Tibial artery (tissue), 4 donors: ENCODE results near the gene CTRB2.

Experiments
- DNase-seq, 2 donors: peaks; one replicate each; pipeline ENCODE4 v3.0.0-alpha.2; 2019
- H3K27ac ChIP-seq, 2 donors: fragments of 200-600 bp; sonication (generic) in 1 of 2; 1 replicate in 1 of 2; 2 replicates in 1 of 2; pipeline ENCODE4 v1.5.1; 2018 to 2019; ENCODE audit warnings: mild to moderate bottlenecking in 1 of 2
- H3K27me3 ChIP-seq, 2 donors: fragments of 200-600 bp; sonication (generic) in 1 of 2; one replicate each; pipeline versions ENCODE4 v1.5.1 to v1.6.0; 2016 to 2019
- H3K36me3 ChIP-seq, 3 donors: fragments of 200-600 bp; sonication (generic) in 2 of 3; one replicate each; pipeline ENCODE4 v1.5.1; 2016 to 2019; ENCODE audit warnings: mild to moderate bottlenecking in 2 of 3
- H3K4me1 ChIP-seq, 4 donors: fragments of 200-600 bp; sonication (generic) in 2 of 4; 1 replicate in 3 of 4; 2 replicates in 1 of 4; pipeline ENCODE4 v1.5.1; 2016 to 2019
- H3K4me3 ChIP-seq, 2 donors: fragments of 200-600 bp; sonication (generic) in 1 of 2; 1 replicate in 1 of 2; 2 replicates in 1 of 2; pipeline ENCODE4 v1.5.1; 2018 to 2019; ENCODE audit warnings: mild to moderate bottlenecking in 2 of 2
- H3K9me3 ChIP-seq, 3 donors: fragments of 200-600 bp; sonication (generic) in 1 of 3; one replicate each; pipeline ENCODE4 v1.5.1; 2016 to 2019
- CTCF ChIP-seq, 2 experiments: fragments of 200-600 bp in 1 of 2; fragments of 450-650 bp in 1 of 2; IDR thresholded peaks; one replicate each; pipeline ENCODE4 v1.5.1; 2017 to 2019; ENCODE audit warnings: antibody characterized with exemption in 2 of 2, mild to moderate bottlenecking in 1 of 2, moderate library complexity in 1 of 2
- intact Hi-C: fragments of 100-400 bp; cut with DNase I; formaldehyde crosslinking; loops from one replicate; pipeline ENCODE4 v1.15.0; 2023; ENCODE audit warnings: low total_unique reads

The CTRB2 gene

DNA sequence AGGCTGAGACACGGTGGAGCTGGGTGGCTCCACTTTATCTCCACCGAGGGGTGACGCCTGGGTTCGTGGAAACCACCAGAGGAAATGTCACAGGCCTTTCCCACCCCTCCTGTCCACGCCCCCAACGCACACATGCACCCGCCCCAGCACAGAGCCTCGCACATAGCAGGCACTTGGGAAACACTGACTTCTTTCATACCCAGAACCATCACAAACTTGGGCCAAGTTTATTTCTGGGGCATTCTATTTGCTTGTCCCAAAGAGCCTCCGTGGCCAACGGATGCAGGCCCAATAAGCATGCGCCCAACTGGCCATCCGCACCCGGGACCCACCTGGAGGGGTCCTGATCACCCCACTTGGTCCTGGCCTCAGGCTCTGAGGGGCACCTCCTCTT lies 41.2 kb upstream of the CTRB2 start:
- DNase-seq: peak in 1 of 2 donors; percentile 84
- peak overlapping the region; percentile 66 to 95 for H3K4me3 ChIP-seq
- H3K4me1 ChIP-seq: peaks cover 6 to 90% (median 85%) of the 10 kb centered on the region in 4 donors
- no peak for TF ChIP-seq CTCF (IDR thresholded peaks at IDR 0.05)
- no peaks in the 10 kb centered on the region for H3K9me3 ChIP-seq
- peaks cover 0 to under 1% (median 0%) of the 10 kb centered on the region in 3 donors for H3K36me3 ChIP-seq
- intact Hi-C loops: no loop called here
- H3K27ac ChIP-seq: peak overlapping the region; percentile 93 to 99
- no peaks in the 10 kb centered on the region for H3K27me3 ChIP-seq

DNA sequence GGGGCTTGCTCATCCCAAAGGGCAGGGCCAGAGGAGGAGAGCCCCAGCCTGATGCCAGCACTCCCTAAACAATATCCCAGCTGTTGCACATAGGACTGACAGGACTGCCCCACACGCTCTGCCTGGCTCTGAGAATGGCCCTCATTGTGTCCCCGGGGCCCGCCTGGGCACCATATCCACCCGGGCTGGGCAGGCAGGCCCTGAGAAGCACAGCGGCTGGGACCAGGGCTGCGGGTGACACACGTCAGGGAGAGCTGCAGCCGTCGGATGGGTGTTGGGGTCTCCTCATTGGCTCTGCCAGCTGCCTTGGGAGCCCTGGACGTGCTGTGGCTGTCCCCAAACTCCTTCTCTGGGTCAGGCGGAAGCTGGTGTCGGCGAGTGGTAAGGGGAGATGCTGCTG lies 40.3 kb upstream of the CTRB2 start:
- Histone ChIP-seq H3K27ac (peak overlapping the region; percentile 93 to 99), H3K27me3 (no peaks in the 10 kb centered on the region), H3K4me1 (peaks cover 5 to 88% (median 82%) of the 10 kb centered on the region in 4 donors), H3K9me3 (no peaks in the 10 kb centered on the region), H3K36me3 (peaks cover 3 to 9% (median 7%) of the 10 kb centered on the region in 3 donors), H3K4me3 (peak overlapping the region in 1 of 2 donors; percentile 3)
- TF ChIP-seq CTCF (IDR thresholded peaks at IDR 0.05): no peak
- intact Hi-C loops: no loop called here
- no peak for DNase-seq

- peaks cover 9 to 15% (median 13%) of the 10 kb centered on the region in 3 donors for H3K36me3 ChIP-seq
- H3K27me3 ChIP-seq: no peaks in the 10 kb centered on the region
- H3K27ac ChIP-seq: peak overlapping the region; percentile 93 to 99
- peaks cover 0 to 88% (median 82%) of the 10 kb centered on the region in 4 donors for H3K4me1 ChIP-seq
- intact Hi-C loops: no loop called here
- no peak for DNase-seq
- H3K9me3 ChIP-seq: no peaks in the 10 kb centered on the region
- TF ChIP-seq CTCF (IDR thresholded peaks at IDR 0.05): no peak
- H3K4me3 ChIP-seq: no peak overlapping the region
Observed at GRCh38 chr16:75246504-75247205, 39.7 kb upstream of the CTRB2 start.

GRCh38 chr16:75244844-75245758 lies 38.1 kb upstream of the CTRB2 start:
- H3K27me3 ChIP-seq: no peaks in the 10 kb centered on the region
- peak overlapping the region; percentile 93 to 99 for H3K27ac ChIP-seq
- peak; percentile 88 to 99 for DNase-seq
- peak overlapping the region; percentile 15 to 18 for H3K4me3 ChIP-seq
- no peak for TF ChIP-seq CTCF (IDR thresholded peaks at IDR 0.05)
- H3K9me3 ChIP-seq: no peaks in the 10 kb centered on the region
- peaks cover 15 to 25% (median 16%) of the 10 kb centered on the region in 3 donors for H3K36me3 ChIP-seq
- H3K4me1 ChIP-seq: peaks cover 0 to 100% (median 94%) of the 10 kb centered on the region in 4 donors
- intact Hi-C loops: no loop called here

GRCh38 chr16:75244225-75244809 lies 37.4 kb upstream of the CTRB2 start:
- intact Hi-C loops: no loop called here

More at GRCh38 chr16:75244225-75244809, 37.4 kb upstream of the CTRB2 start:
- Histone ChIP-seq H3K27ac (peak overlapping the region; percentile 93 to 99), H3K36me3 (peaks cover 15 to 25% (median 16%) of the 10 kb centered on the region in 3 donors), H3K27me3 (no peaks in the 10 kb centered on the region), H3K9me3 (no peaks in the 10 kb centered on the region), H3K4me1 (peaks cover 0 to 100% (median 94%) of the 10 kb centered on the region in 4 donors), H3K4me3 (peak overlapping the region in 1 of 2 donors; percentile 17)
- TF ChIP-seq CTCF (IDR thresholded peaks at IDR 0.05): no peak
- peak; percentile 82 to 94 for DNase-seq
